Activated T-helper 1 cell treated with Interleukin-2 at 50 U/mL for 16 hours (primary cell): ENCODE measurements around the gene DOCK2.
"Not testable (repeated sequence)": the region's sequence is repeated elsewhere in the genome, so short reads cannot be mapped to it uniquely, and the experiment has no call there.

ENCODE experiments used
- DNase-seq: peaks from one replicate; pipeline ENCODE4 v3.0.0-alpha.2; 2020; ENCODE audit warnings: low read depth

Gene DOCK2

DNA sequence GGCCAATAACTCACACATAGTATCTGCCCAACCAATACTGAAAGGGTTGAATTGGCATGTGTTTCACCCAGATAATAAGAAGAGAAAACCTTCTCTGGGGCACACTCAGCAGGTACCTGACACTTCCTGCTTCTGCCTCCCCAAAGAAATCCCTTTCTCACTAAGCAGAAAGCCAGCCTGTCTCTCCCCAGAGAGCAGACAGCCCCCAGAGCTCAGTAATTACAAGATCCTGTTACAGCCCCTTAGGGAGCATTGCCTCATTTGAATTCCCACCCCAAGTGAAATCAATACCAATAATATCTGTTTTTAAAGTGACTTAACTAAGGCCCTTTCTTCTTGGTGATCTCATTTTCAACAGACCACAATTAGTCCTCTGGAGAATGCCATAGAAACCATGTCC is 430.1 kb downstream of the DOCK2 start:
- no peak for DNase-seq

DNA sequence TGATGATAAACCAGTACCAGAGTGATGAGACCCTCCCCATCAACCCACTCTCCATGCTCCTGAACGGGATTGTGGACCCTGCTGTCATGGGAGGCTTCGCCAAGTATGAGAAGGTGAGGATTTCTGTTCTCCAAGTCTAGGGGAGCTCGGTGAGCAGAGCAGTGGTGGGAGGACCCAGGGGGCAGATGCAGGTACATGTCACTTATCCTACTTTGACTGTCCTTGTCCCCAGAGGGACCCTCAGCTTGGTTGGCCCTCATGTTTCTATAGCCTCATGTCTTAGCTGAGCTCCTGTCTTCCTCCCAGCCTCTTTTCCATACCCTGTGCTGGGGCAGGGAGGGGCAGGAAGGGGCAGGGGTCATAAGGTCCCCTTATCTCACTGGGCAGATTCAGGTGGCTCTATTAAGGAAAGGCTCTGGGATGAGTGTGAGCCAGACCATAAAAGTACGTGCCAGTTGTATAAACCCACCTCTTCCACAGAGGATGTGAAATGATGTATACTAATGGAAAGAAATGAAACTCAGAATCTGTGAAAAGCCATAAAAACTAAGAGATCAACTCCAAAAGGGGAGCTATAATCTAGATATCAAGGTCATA is 430.6 kb downstream of the DOCK2 start:
- DNase-seq: no peak

DNA sequence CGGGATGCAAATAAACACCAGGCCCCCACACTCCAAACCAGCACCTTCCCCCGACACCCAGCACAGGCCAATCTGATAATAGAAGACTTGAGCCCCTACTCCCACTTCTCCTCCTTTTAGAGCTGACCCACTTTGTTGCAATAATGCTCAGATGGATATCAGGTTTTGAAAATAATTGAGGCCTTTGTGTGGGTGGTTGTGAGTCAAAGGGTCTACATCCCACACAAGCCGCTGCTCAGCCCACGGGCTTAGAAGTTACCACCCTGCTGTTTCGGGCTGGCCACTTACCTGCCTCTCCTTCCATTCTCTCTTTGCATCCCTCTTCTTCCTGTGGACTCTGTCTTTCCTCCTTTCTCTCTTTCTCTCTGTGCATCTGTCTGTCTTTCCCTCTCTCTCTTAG is 432.4 kb downstream of the DOCK2 start:
- no peak for DNase-seq

DNA sequence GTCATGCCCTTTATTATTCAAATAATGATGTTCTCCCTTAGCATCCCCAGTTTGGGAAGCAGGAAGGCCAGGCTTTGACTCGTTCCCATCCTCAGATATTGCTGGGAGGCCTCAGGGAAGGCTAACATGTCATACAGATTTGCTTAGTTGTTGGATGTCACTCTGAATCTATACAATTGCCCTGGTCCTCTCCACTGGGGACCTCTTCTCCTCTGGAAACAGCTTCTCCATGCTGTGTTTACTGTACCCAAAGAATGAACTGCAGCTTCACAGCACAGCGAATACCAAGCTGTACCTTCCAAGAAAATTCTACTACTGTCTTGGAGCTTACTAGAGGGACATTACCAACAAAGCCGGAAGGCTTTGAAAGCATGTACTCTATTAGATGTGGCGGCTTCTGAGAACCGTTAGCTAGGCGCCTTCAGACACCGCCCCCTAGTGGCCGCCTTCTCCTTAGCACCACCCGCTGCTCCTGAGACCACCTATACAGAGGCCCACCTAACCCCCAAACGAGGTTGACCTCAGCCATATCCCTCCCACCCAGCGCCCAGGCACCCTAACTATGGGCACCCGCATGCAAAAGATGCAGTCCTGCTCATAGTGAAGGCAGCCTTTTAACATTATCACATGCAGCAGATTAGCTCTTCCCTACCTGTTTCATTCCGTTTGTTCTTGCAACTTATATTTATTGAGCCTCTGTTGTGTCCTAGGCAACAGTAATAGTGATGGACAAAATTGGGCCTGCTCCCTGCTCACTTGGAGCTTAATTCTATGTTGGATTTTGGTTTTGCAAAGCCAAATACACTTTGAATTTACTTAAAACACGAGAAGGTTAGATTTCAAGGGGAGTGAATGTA is 433.7 kb downstream of the DOCK2 start:
- no peak for DNase-seq

DNA sequence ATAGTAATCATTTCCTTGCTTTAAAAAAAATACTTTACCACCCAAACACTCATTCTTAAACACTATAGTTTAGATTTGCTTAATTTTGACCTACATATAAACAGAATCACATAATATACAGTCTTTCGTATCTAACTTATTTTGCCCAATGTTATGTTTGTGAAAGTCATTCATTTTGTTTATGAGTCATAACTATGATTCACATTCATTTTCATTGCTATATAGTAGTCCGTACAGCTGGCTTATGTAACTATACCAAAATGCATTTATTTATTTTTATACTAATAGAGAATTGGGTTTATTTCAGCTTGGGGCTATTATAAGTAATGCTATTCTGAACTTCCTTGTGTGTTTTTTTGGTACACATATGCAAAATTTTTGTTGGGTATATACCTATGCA is 434.7 kb downstream of the DOCK2 start:
- no peak for DNase-seq

DNA sequence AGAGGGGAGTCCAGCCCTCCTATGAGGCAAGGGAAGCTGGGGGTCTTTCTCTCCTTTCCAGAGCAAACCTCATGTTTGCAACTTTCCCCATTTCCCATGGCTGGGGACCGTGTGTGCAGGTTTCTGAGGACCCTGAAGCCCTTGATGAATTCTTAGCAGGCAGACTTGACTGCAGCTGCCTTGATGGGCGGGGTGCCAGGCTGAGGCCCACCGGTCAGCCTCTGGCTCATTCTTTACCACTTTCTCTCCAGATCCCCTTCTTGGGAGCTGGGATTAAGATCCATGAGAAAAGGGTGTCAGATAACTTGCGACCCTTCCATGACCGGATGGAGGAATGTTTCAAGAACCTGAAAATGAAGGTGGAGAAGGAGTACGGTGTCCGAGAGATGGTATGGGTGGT is 438.6 kb downstream of the DOCK2 start:
- DNase-seq: no peak

DNA sequence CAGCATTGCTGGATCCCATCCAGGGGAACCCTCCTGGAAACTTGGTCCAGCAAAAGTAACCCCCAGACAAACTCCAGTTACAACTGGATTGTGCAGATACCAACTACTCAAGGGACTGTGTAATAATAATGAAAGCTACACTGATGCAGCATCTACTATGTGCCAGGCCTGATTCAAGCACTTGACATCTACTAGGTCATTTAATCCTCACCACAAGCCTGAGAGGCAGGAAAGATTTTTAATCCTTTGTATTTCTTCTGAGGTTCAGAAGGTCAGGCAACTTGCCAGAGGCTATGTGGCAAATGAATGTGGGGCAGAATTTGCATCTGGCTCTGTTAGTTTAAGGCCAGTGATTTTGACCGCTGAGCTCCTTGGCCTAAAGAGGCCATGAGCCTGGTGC is 439.1 kb downstream of the DOCK2 start:
- DNase-seq: no peak

DNA sequence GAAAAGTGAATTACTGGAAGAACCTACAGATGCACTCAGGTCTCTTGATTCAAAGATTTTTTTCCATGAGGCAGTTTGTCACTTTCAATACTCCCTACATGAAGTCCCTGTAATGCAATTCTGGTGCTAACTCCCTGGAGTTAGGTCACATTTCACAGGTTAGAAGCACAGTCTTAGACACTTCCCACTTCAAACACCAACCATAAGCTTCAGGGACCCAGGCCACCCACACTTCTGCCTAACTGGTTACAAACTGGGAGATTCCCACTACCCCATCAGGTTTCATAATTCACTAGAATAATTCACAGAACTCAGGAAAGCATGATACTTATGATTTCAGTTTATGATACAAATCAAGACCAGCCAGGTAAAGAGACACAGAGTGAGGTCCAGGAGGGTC is 439.7 kb downstream of the DOCK2 start:
- no peak for DNase-seq

DNA sequence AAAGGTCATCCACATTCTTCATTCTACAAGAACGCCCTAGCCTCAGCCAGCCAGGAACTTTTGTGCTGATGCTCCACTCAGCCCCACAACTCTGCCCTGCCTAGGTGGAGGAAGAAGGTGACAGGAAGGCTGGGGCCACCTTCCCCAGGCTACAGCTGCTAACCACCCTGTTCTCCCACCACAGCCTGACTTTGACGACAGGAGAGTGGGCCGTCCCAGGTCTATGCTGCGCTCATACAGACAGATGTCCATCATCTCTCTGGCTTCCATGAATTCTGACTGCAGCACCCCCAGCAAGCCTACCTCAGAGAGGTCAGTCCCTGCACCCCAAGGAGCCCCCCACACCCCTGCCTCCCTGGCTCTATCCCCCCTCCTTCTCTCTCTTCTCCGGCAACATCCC is 440.5 kb downstream of the DOCK2 start:
- no peak for DNase-seq

DNA sequence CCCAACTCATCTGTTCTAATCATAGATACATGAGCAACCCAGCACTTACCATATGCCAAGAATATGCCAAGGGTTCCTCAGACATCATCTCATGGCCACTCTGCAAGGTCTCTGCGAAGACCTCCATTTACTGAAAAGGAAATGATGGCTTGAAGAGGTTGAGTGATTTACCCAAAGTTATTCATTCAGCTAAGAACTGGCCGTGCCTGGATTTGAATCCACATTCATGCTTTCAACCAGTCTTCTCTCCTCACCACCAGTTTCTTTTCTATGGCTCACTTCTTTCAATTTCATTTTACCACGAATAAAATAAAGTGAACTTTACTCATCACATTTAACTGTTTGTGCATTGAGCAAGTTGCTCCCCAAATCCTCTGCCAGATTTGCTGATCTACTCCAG is 441.4 kb downstream of the DOCK2 start:
- DNase-seq: no peak

DNA sequence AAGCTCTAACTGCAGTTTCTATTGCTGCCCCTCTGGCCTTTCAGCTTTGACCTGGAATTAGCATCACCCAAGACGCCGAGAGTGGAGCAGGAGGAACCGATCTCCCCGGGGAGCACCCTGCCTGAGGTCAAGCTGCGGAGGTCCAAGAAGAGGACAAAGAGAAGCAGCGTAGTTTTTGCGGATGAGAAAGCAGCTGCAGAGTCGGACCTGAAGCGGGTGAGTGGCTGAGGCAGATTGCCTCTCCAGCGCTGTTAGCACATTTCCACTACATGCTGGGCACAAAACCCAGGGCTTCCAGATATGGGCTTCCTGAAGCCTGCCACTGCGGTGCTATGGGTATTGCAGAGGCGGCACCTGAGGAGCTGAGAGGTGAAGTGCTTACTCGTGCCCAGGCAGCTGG is 441.9 kb downstream of the DOCK2 start:
- no peak for DNase-seq

DNA sequence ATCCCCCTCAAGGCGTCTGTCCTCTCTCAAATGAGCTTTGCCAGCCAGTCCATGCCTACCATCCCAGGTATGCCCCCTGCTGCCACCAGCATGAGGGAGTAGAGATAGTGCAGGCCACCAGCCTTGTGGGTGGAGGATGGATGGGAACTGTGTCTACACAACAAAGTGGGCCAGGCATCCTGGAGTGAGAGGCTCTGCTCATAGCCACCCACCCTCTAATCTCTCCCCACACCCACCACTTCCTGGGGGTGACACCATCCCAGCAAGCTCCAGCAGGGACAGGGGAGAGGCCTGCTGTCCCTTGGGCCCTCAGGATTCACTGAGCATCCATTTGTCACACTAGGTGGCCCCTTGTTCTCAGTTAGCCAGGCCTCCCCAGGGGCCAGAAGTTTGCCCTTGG is 443.1 kb downstream of the DOCK2 start:
- DNase-seq: no peak

DNA sequence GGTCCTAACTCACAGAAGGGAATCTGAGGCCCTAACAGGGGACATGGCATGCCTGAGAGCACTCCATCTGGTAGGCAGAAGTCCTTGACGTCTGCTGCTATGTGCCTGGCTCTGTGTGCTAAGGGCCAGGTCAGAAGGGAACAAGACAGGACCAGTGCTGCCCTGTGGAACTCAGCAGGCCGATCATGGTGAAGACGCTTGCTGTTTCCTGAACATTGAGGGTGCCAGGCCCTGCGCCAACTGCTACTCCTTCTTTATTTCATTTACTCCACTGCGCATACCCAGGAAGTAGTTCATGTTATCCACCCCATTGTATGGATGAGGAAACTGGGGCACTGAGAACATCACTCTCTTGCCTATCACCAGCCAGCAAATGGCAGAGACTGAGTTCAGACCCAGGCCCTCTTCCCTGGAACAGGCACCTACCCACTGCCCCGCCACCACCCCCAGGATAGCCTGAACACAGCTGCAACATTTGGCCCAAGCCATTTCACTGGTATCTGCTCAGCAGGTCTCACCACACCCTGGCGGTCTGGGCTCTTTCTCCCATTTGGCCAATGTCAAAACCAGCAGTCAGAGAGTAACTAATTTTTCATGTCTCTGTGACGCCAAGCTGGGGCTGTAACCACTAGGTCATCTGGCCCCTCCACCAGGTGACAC is 443.8 kb downstream of the DOCK2 start:
- no peak for DNase-seq

DNA sequence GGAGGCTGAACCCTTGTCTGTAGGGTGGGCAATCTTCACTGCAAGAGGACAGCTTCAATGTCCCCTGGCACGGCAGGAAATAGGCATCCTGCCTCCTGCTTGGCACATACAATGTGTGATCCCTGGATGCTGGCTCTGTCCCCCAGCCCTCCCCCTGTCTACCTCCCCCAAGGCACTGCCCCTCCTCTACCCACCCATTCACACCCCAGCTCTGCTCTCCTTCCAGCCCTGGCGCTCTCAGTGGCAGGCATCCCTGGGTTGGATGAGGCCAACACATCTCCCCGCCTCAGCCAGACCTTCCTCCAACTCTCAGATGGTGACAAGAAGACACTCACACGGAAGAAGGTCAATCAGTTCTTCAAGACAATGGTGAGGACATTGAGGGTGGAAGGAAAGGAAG is 444.5 kb downstream of the DOCK2 start:
- DNase-seq: no peak

DNA sequence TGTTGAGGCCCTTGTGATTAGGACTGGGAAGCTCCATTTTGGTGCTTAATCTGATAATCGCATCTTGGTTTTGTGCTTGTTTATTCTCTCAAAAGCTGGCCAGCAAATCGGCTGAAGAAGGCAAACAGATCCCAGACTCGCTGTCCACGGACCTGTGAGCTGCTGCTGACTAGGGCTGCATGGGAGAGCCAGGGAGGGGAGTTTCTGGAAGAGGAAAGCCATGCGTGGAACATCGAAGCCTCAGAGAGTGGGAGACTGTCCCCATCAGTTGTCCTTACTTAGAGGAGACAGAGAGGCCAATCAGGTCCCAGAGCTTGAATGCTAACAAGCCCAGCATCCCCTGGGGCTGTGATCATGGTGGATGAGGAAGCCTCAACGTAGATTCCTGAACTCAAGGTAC is 445.6 kb downstream of the DOCK2 start:
- no peak for DNase-seq

DNA sequence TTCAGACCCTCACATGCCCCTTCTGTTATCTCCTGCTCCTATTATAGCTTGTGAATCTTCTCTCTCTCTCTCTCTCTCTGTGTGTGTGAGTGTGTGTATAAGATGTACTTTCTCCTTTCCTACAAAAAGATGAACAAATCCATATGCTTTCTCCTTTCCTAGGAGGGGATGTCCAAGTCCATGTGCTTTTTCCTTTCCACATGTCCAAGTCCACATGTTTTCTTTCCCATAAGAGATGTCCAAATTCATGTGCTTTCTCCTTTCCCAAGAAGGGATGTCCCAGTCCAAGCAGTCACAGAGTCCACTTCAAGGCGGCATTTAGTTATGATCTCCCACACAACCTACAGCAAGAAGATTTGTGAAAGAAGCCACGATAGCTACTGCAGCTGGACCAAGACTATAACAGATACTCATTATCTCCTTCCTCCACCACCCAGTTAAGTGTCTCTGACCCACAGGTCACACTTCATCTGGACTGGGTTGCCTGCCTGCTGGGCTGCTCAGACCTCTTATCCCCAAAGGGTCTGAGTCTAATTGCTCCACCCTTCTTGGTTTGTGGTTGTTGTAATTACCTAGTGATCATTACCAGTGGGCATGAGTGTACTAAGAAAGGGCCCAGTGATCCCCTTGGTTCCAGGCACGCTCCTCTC is 450.2 kb downstream of the DOCK2 start:
- DNase-seq: no peak

DNA sequence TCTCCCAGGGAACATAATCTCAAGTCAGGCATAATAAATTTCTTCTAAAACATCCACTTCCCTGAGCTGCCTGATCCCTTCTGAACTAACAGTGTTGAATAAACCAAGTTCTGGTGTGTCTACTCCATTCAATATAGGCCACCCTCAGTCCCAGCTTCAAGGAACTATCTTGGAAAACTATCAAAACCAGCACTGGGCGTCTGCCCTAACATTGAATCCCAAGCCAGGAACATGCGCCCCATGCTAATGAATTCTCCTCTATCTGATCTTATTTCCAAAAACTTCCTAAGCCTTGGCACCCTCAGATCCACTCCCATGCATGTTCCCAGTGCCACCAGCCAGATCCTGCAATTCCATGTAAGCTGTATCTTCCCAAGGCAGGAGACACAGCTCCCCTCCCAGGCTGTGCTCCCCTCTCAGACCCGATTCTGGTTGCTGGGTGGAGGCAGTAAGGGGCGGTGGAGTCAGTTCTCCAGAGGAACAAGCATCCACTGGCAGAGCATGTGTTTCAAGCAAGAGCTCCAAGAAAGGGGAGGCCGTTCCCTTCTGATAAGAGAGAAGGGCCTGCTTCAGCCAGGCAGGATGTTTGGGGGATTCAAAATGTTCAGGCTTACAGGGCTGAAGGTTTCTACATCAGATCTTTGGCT is 455.5 kb downstream of the DOCK2 start:
- DNase-seq: no peak

DNA sequence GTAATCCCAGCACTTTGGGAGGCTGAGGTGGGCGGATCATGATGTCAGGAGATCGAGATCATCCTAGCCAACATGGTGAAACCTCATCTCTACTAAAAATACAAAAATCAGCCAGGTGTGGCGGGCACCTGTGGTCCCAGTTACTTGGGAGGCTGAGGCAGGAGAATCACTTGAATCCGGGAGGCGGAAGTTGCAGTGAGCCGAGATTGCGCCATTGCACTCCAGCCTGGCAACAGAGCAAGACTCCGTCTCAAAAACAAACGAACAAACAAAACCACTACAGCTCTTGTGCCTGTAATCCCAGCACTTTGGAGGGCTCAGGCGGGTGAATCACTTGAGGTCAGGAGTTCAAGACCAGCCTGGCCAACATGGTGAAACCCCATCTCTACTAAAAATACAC is 457.3 kb downstream of the DOCK2 start:
- not testable (repeated sequence) for DNase-seq

DNA sequence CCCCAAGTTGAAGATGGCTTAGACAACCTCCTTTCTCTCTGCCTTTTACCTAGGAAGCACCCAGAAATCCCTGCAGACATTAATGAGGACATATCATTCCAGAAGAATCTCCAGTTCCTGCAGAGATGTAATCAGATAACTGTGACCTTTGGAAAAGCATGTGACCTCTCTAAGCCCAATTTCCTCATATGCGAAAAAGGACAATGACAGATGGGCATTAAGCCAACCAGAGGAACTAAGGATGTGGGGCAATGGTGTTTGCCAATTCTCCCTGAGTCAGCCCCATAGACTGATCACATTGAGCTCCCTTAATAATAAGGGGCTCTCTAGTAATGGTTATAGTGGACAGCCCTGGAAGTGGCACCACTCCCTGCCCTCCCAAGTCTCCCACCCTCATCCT is 458.6 kb downstream of the DOCK2 start:
- no peak for DNase-seq

DNA sequence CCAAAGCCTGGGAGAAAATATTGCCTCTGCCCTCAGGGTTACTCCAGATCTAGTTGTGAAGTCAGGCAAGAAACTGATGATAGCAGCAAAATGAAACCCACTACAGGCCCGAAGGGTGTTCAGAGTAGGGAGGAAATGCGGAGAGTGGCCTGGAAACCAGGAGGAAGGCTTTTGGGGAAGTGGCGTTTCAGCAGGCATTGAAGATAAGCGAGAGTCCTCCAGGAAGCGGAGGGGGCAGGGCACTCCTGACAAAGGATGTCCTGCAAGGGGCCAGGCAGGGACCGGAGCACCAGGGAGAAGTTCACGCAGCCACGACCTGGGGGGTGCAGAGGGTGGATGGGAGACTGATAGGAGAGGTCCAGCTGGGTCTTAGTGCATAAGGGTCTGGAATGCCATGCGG is 460.9 kb downstream of the DOCK2 start:
- no peak for DNase-seq

DNA sequence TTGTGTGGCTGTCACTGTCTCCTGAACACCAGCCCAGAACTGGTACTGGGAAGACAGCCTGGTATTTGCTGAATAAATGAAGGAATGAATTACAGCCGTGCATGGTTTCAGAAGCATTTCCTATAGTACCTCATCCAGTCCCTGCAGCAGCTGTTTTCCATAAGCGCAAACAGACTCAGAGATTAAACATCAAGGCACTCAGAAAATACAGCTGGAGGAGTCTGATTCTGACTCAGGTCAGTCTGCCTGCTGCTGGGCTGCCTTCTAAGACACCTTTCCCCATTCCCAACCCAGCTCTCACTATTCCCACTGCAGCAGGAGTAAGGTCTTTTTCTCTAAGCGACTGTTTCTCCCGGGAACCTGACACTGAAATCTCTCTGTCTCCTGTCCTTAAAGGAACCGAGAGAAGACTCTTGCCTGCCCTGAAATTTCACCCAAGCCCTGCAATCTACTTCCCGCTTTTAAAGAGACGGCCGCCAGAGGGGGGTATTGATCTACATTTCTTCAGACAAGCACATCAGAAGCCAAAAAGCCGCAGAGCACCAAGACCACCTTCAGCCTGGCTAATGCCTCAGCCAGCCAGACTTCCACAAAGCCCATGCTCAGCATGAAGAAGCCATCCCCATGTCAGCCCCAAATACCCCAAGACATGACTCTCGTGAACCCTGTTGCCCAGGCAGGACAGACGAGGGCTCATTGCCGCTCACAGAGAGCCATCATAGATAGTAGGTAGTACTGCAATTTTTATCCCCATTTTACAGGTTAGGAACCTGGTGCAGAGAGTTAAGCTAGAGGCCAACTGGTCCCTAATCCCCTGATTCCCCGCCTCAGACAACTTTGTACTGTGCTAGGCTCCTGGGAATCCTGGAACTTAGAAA is 463.2 kb downstream of the DOCK2 start:
- peak; percentile 30 for DNase-seq
